Measurements from ENCODE around the gene MAD1L1.

The MAD1L1 gene

GRCh38 chr7:2054927-2055326, 177.8 kb downstream of the MAD1L1 start:
- Histone ChIP-seq H3K9ac (ENCODE audit: low read length in 2 of 2) (no peak overlapping the region), H3K27me3 (ENCODE audit: control insufficient read depth in 1 of 2, insufficient read depth in 2 of 2, low read length in 2 of 2) (no peaks in the 10 kb centered on the region), H3K36me3 (ENCODE audit: control insufficient read depth in 2 of 2, insufficient read depth in 2 of 2, low read length in 2 of 2) (no peaks in the 10 kb centered on the region), H3K4me1 (ENCODE audit: control insufficient read depth, insufficient read depth, low read length) (no peaks in the 10 kb centered on the region), H3K9me3 (ENCODE audit: control insufficient read depth in 2 of 2, low read length in 2 of 2) (peaks cover 0 to under 1% of the 10 kb centered on the region in 2 donors), H3K4me3 (ENCODE audit: low read length in 2 of 2) (no peak overlapping the region), H3K27ac (ENCODE audit: low read length) (no peak overlapping the region)

GRCh38 chr7:2053395-2053794, 179.3 kb downstream of the MAD1L1 start:
- Histone ChIP-seq H3K9ac (ENCODE audit: low read length in 2 of 2) (no peak overlapping the region), H3K9me3 (ENCODE audit: control insufficient read depth in 2 of 2, low read length in 2 of 2) (no peaks in the 10 kb centered on the region), H3K4me3 (ENCODE audit: low read length in 2 of 2) (no peak overlapping the region), H3K27me3 (ENCODE audit: control insufficient read depth in 1 of 2, insufficient read depth in 2 of 2, low read length in 2 of 2) (no peaks in the 10 kb centered on the region), H3K36me3 (ENCODE audit: control insufficient read depth in 2 of 2, insufficient read depth in 2 of 2, low read length in 2 of 2) (no peaks in the 10 kb centered on the region), H3K4me1 (ENCODE audit: control insufficient read depth, insufficient read depth, low read length) (no peaks in the 10 kb centered on the region), H3K27ac (ENCODE audit: low read length) (no peak overlapping the region)

GRCh38 chr7:2052657-2053048, 180.1 kb downstream of the MAD1L1 start:
- H3K4me3 ChIP-seq (ENCODE audit: low read length in 2 of 2): no peak overlapping the region
- no peak overlapping the region for H3K27ac ChIP-seq (ENCODE audit: low read length)

GRCh38 chr7:2051707-2052656, 180.8 kb downstream of the MAD1L1 start:
- Histone ChIP-seq H3K9ac (ENCODE audit: low read length in 2 of 2) (no peak overlapping the region), H3K9me3 (ENCODE audit: control insufficient read depth in 2 of 2, low read length in 2 of 2) (no peaks in the 10 kb centered on the region), H3K27ac (ENCODE audit: low read length) (no peak overlapping the region), H3K27me3 (ENCODE audit: control insufficient read depth in 1 of 2, insufficient read depth in 2 of 2, low read length in 2 of 2) (no peaks in the 10 kb centered on the region), H3K36me3 (ENCODE audit: control insufficient read depth in 2 of 2, insufficient read depth in 2 of 2, low read length in 2 of 2) (no peaks in the 10 kb centered on the region), H3K4me3 (ENCODE audit: low read length in 2 of 2) (no peak overlapping the region), H3K4me1 (ENCODE audit: control insufficient read depth, insufficient read depth, low read length) (no peaks in the 10 kb centered on the region)

More at GRCh38 chr7:2052657-2053048, 180.1 kb downstream of the MAD1L1 start:
- Histone ChIP-seq H3K9ac (ENCODE audit: low read length in 2 of 2) (no peak overlapping the region), H3K4me1 (ENCODE audit: control insufficient read depth, insufficient read depth, low read length) (no peaks in the 10 kb centered on the region), H3K27me3 (ENCODE audit: control insufficient read depth in 1 of 2, insufficient read depth in 2 of 2, low read length in 2 of 2) (no peaks in the 10 kb centered on the region), H3K9me3 (ENCODE audit: control insufficient read depth in 2 of 2, low read length in 2 of 2) (no peaks in the 10 kb centered on the region), H3K36me3 (ENCODE audit: control insufficient read depth in 2 of 2, insufficient read depth in 2 of 2, low read length in 2 of 2) (no peaks in the 10 kb centered on the region)

- Histone ChIP-seq H3K9ac (ENCODE audit: low read length in 2 of 2) (no peak overlapping the region), H3K4me1 (ENCODE audit: control insufficient read depth, insufficient read depth, low read length) (no peaks in the 10 kb centered on the region), H3K36me3 (ENCODE audit: control insufficient read depth in 2 of 2, insufficient read depth in 2 of 2, low read length in 2 of 2) (no peaks in the 10 kb centered on the region), H3K4me3 (ENCODE audit: low read length in 2 of 2) (no peak overlapping the region), H3K27me3 (ENCODE audit: control insufficient read depth in 1 of 2, insufficient read depth in 2 of 2, low read length in 2 of 2) (no peaks in the 10 kb centered on the region), H3K27ac (ENCODE audit: low read length) (no peak overlapping the region), H3K9me3 (ENCODE audit: control insufficient read depth in 2 of 2, low read length in 2 of 2) (no peaks in the 10 kb centered on the region)
These were observed 182.3 kb downstream of the MAD1L1 start for GRCh38 chr7:2050511-2050866.

- H3K4me3 ChIP-seq (ENCODE audit: low read length in 2 of 2): no peak overlapping the region
- no peaks in the 10 kb centered on the region for H3K36me3 ChIP-seq (ENCODE audit: control insufficient read depth in 2 of 2, insufficient read depth in 2 of 2, low read length in 2 of 2)
- no peaks in the 10 kb centered on the region for H3K27me3 ChIP-seq (ENCODE audit: control insufficient read depth in 1 of 2, insufficient read depth in 2 of 2, low read length in 2 of 2)
- H3K27ac ChIP-seq (ENCODE audit: low read length): no peak overlapping the region
- H3K4me1 ChIP-seq (ENCODE audit: control insufficient read depth, insufficient read depth, low read length): no peaks in the 10 kb centered on the region
- no peak overlapping the region for H3K9ac ChIP-seq (ENCODE audit: low read length in 2 of 2)
- no peaks in the 10 kb centered on the region for H3K9me3 ChIP-seq (ENCODE audit: control insufficient read depth in 2 of 2, low read length in 2 of 2)
These were observed 182.8 kb downstream of the MAD1L1 start for GRCh38 chr7:2049782-2050510.

GRCh38 chr7:2049111-2049781, 183.5 kb downstream of the MAD1L1 start:
- H3K27ac ChIP-seq (ENCODE audit: low read length): no peak overlapping the region
- H3K36me3 ChIP-seq (ENCODE audit: control insufficient read depth in 2 of 2, insufficient read depth in 2 of 2, low read length in 2 of 2): no peaks in the 10 kb centered on the region
- H3K9me3 ChIP-seq (ENCODE audit: control insufficient read depth in 2 of 2, low read length in 2 of 2): no peaks in the 10 kb centered on the region
- no peaks in the 10 kb centered on the region for H3K27me3 ChIP-seq (ENCODE audit: control insufficient read depth in 1 of 2, insufficient read depth in 2 of 2, low read length in 2 of 2)
- no peak overlapping the region for H3K4me3 ChIP-seq (ENCODE audit: low read length in 2 of 2)
- H3K4me1 ChIP-seq (ENCODE audit: control insufficient read depth, insufficient read depth, low read length): no peaks in the 10 kb centered on the region
- no peak overlapping the region for H3K9ac ChIP-seq (ENCODE audit: low read length in 2 of 2)

- H3K4me3 ChIP-seq (ENCODE audit: low read length in 2 of 2): no peak overlapping the region
- no peaks in the 10 kb centered on the region for H3K27me3 ChIP-seq (ENCODE audit: control insufficient read depth in 1 of 2, insufficient read depth in 2 of 2, low read length in 2 of 2)
- H3K9ac ChIP-seq (ENCODE audit: low read length in 2 of 2): no peak overlapping the region
- no peaks in the 10 kb centered on the region for H3K9me3 ChIP-seq (ENCODE audit: control insufficient read depth in 2 of 2, low read length in 2 of 2)
- H3K27ac ChIP-seq (ENCODE audit: low read length): no peak overlapping the region
- no peaks in the 10 kb centered on the region for H3K4me1 ChIP-seq (ENCODE audit: control insufficient read depth, insufficient read depth, low read length)
- no peaks in the 10 kb centered on the region for H3K36me3 ChIP-seq (ENCODE audit: control insufficient read depth in 2 of 2, insufficient read depth in 2 of 2, low read length in 2 of 2)
These were observed 184.2 kb downstream of the MAD1L1 start for GRCh38 chr7:2048531-2048930.

- no peak overlapping the region for H3K27ac ChIP-seq (ENCODE audit: low read length)
- no peak overlapping the region for H3K4me3 ChIP-seq (ENCODE audit: low read length in 2 of 2)
- H3K9me3 ChIP-seq (ENCODE audit: control insufficient read depth in 2 of 2, low read length in 2 of 2): no peaks in the 10 kb centered on the region
These were observed 184.7 kb downstream of the MAD1L1 start for GRCh38 chr7:2048006-2048405.

GRCh38 chr7:2046581-2047565, 185.9 kb downstream of the MAD1L1 start:
- H3K4me3 ChIP-seq (ENCODE audit: low read length in 2 of 2): no peak overlapping the region
- no peak overlapping the region for H3K27ac ChIP-seq (ENCODE audit: low read length)
- no peaks in the 10 kb centered on the region for H3K27me3 ChIP-seq (ENCODE audit: control insufficient read depth in 1 of 2, insufficient read depth in 2 of 2, low read length in 2 of 2)
- H3K9me3 ChIP-seq (ENCODE audit: control insufficient read depth in 2 of 2, low read length in 2 of 2): no peaks in the 10 kb centered on the region
- no peaks in the 10 kb centered on the region for H3K4me1 ChIP-seq (ENCODE audit: control insufficient read depth, insufficient read depth, low read length)
- H3K36me3 ChIP-seq (ENCODE audit: control insufficient read depth in 2 of 2, insufficient read depth in 2 of 2, low read length in 2 of 2): no peaks in the 10 kb centered on the region
- H3K9ac ChIP-seq (ENCODE audit: low read length in 2 of 2): no peak overlapping the region

More at GRCh38 chr7:2048006-2048405, 184.7 kb downstream of the MAD1L1 start:
- Histone ChIP-seq H3K9ac (ENCODE audit: low read length in 2 of 2) (no peak overlapping the region), H3K4me1 (ENCODE audit: control insufficient read depth, insufficient read depth, low read length) (no peaks in the 10 kb centered on the region), H3K36me3 (ENCODE audit: control insufficient read depth in 2 of 2, insufficient read depth in 2 of 2, low read length in 2 of 2) (no peaks in the 10 kb centered on the region), H3K27me3 (ENCODE audit: control insufficient read depth in 1 of 2, insufficient read depth in 2 of 2, low read length in 2 of 2) (no peaks in the 10 kb centered on the region)
